Neural cell (in vitro differentiated cells): ENCODE data around the gene TUBA8.

Experiments
- CTCF ChIP-seq: fragments of 450-650 bp; IDR thresholded peaks from 2 replicates; pipeline ENCODE4 v1.5.1; 2014; ENCODE audit warnings: antibody characterized with exemption, mild to moderate bottlenecking, moderate library complexity; ENCODE audit not compliant: poor library complexity, severe bottlenecking
- POLR2AphosphoS5 ChIP-seq: IDR thresholded peaks from 2 replicates; pipeline ENCODE4 v1.6.1; 2012
- RAD21 ChIP-seq: fragments of 450-650 bp; conservative IDR thresholded peaks from 2 replicates; pipeline ENCODE4 v1.6.1; 2014; ENCODE audit warnings: antibody characterized with exemption, mild to moderate bottlenecking, moderate library complexity
- REST ChIP-seq: IDR thresholded peaks from 2 replicates; pipeline ENCODE4 v1.6.1; 2012; ENCODE audit warnings: borderline replicate concordance

DNA sequence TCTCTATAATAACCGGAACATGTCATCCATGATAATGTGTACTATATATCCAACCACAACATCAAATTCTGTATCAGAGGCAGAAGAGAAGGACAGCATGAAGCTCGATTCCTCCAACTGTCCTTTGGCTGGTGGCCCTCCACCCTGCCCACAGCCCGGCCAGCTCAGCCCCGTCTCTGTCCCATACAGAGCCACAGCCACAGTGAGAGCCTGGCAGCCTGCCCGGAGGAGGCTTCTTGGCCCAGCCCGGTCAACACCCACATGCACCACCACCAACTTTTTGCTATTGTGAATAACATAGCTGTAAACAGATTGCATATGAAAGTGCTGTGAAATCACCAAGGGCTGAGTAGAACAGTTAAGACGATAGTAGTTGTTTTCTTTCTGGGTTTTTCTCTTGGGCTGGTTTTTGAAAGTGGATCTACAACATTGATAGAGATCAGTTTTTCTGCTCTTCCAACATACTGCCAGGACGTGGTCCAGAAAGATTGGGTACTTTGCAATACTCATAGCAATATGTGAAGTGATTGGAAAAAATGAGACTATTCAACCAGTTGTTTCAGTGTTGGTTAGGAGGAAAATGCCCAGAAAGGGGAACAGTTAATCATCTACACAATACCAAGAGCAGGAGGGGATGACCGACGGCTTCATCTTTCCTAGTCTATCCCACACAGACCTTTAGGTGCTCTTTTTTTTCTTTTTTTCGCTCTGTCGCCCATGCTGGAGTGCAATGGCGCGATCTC lies 6.9 kb upstream of the TUBA8 start:
- TF ChIP-seq CTCF (no peak), REST (no peak), POLR2AphosphoS5 (no peak), RAD21 (no peak)
